AG09319 (cell line): ENCODE measurements around the gene CCDC6.
"Not testable (repeated sequence)": the region's sequence is repeated elsewhere in the genome, so short reads cannot be mapped to it uniquely, and the experiment has no call there.

Source experiments
- DNase-seq: peaks from one replicate; pipeline ENCODE4 v3.0.0-alpha.2; 2010; ENCODE audit warnings: low read depth; ENCODE audit errors: extremely low read depth
- CTCF ChIP-seq: IDR thresholded peaks from 2 replicates; pipeline ENCODE4 v1.5.1; 2011; ENCODE audit warnings: low read depth, mild to moderate bottlenecking, inconsistent platforms, low read length, moderate library complexity

Gene CCDC6

GRCh38 chr10:59906417-59907202 lies at the start of gene CCDC6:
Gene CCDC6, minus strand, starts transcription at chr10:59906556. Its CDS starts 132 bp downstream, at chr10:59906424.
- peak; percentile 80 for DNase-seq
- TF ChIP-seq CTCF, result peak; percentile 72

DNA sequence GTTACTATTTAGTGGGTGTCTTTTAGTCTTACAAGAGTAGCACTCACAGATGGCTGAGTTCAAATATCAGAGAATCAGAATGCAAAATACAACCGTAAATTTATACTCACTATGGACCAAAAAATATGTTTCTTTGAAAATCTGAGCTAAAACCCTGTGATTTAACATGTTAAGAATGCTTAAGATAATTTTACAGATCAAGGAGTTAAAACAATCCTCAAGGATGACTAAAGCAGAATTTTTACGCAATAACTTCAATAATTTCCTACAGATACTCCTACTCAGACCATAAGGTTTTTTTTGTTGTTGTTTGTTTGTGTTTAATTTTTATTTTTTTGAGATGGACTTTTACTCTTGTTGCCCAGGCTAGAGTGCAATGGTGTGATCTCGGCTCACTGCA lies 47.9 kb upstream of the CCDC6 start:
- DNase-seq, result no peak
- no peak for TF ChIP-seq CTCF

GRCh38 chr10:59953711-59954110 lies 47.4 kb upstream of the CCDC6 start:
- DNase-seq, result not testable (repeated sequence)

- TF ChIP-seq CTCF, result no peak
- DNase-seq, result no peak
These were observed 43.7 kb upstream of the CCDC6 start for GRCh38 chr10:59950105-59950504.

- no peak for TF ChIP-seq CTCF
- DNase-seq, result no peak
These were observed 43.3 kb upstream of the CCDC6 start for GRCh38 chr10:59949608-59950007.

DNA sequence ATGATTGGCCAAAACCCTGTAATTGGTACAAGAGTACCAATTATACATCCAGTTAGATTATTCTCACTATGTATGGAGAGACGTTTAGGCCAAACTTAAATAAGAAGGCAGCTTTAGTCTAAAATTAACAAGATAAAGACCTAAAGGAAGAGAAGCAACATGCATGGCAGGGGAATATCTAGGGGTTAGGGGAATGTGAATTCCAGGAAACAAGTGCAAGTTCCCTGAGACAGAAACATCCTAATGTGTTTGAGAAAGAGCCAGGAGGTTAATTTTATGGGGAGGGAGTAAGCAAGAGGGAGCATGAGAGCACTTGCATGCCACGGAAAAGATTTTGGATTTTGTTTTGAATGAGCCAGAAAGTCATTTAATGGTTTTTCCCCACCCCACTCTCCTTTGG lies 39.6 kb upstream of the CCDC6 start:
- DNase-seq, result no peak
- no peak for TF ChIP-seq CTCF

- no peak for DNase-seq
- no peak for TF ChIP-seq CTCF
These were observed 39.2 kb upstream of the CCDC6 start for GRCh38 chr10:59945590-59945989.

- no peak for DNase-seq
- TF ChIP-seq CTCF, result no peak
These were observed 38.1 kb upstream of the CCDC6 start for GRCh38 chr10:59944339-59944935.
